ENCODE data around the gene MGMT.

The MGMT gene

DNA sequence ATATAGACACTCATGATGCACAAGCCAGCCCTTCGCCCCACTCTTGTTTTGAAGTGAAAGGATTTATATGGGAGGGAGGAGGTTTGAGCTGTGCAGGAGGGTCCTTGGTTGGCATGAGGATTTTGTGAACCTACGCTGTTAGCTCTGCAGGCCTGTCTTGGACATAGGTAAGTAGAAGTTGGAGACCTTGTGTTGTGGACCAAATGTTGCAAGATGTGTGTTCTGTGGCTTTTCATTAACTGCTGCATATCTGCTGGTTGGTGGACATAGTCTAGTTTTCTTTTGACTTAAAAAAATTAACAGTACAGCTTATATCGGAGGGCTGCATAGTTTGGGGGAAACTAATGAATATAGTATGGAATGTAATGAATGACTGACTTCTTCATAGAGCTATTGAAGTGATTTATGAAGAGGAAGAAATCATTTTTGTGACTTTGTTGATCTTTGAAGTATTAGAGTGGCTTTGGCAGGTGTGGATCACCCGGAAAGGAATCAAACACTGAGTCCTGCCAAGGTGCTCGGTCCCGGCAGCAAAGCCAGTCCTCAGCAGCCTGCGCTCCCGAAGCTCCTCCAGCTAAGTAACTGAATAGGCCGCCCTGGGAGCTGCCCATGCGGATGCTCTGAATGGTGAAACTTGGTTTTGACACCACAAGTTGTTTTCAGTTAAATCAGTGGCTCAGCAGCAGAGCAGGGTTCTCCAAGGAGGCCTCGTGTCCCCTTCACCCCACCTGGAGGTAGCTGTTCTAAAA lies 3.2 kb downstream of the MGMT start:
- Histone ChIP-seq H3K4me3 (ENCODE audit: low read depth, low read length) (no peak overlapping the region), H3K27ac (ENCODE audit: low read depth, low read length) (no peak overlapping the region), H3K36me3 (ENCODE audit: insufficient read depth, low read length) (0 out of 2 replicates have a peak, but pooled peaks cover 3% of the 10 kb centered on the region), H3K79me2 (ENCODE audit: control insufficient read depth, insufficient read depth, low read length, unreplicated experiment) (peaks cover 5% of the 10 kb centered on the region), H3K4me1 (ENCODE audit: control insufficient read depth, insufficient read depth, low read length, unreplicated experiment) (peaks cover 6% of the 10 kb centered on the region), H3K27me3 (ENCODE audit: insufficient read depth, low read length) (no peaks in the 10 kb centered on the region), H2AFZ (ENCODE audit: low read length, unreplicated experiment) (no peak overlapping the region)

DNA sequence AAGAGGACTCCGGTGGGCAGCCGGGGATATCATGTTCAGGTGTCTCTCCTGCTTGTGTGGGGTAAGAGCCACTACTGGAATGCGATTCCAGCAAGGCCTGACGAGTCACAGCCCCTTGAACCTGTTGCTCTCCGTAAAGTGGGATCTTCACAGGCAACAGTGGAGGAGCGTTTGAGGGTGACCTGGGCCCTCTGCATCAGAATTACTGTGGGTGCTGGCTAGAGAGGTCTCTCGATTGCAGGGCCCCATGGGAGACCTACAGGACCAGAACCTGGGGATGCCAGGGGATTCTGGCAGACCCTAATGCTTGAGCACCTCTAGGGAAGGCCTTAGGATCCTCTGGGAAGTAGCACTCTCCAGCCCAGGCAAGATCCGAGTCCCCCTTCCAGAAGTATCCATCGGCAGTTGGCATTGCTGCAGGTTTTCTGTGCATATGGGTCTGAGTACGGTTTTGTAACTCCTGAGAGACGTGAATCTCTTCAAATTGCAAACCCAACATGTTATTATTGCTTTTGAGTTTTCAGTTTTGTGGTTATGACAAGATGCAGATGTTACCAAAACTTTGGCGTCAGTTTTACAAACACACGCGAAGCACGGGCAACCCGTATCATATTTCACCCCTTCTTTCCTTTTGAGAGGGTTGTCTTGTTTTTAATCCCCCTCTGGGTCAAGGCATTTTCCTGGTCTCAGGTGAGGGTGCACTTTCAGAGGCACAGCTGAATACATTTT lies 4.6 kb downstream of the MGMT start:
- Histone ChIP-seq H3K79me2 (ENCODE audit: control insufficient read depth, insufficient read depth, low read length, unreplicated experiment) (peaks cover 5% of the 10 kb centered on the region), H2AFZ (ENCODE audit: low read length, unreplicated experiment) (no peak overlapping the region), H3K4me3 (ENCODE audit: low read depth, low read length) (no peak overlapping the region), H3K27ac (ENCODE audit: low read depth, low read length) (no peak overlapping the region), H3K27me3 (ENCODE audit: insufficient read depth, low read length) (no peaks in the 10 kb centered on the region), H3K4me1 (ENCODE audit: control insufficient read depth, insufficient read depth, low read length, unreplicated experiment) (peaks cover 6% of the 10 kb centered on the region), H3K36me3 (ENCODE audit: insufficient read depth, low read length) (0 out of 2 replicates have a peak, but pooled peaks cover 3% of the 10 kb centered on the region)

DNA sequence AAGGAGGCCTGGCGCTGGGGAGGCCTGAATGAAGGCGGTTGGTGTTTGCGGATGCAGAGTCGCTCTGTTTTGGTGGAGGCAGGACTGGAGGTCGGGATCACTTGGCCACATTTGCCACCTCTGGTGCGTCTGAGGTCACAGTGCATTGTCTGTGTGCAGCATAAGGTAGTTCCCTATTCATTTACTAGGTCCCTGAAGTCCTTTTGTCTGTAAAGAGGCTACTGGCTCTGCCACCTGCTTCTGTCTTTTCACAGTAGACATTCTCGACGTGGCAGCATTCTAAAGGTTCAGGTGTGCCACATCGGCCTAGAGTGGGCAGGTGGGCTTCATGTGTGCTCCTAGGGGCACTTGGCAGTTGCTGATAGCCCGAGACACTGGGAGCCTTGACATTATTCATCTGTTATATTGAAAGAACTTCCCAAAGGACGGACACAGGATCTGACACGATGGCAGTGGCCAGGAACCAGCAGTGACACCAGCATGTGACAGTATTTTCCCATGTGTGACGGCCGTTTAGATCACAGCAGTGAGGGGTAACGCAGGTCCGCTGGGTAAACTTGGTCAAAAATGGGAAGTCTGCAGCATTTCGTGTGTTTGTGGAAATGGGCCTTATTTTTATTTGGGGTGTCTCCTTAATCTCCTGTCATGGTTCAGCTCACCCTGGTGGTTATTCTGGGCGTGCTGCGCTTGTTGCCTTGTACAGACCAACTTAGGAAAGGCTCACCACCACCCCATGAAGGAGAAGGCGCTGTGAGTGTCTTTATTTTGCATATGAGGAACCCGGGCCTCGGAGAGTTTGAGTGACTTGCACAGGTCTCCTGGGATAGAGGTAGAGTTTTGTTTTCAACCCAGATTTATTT lies 5.9 kb downstream of the MGMT start:
- no peak overlapping the region for H2AFZ ChIP-seq (ENCODE audit: low read length, unreplicated experiment)
- no peak overlapping the region for H3K27ac ChIP-seq (ENCODE audit: low read depth, low read length)
- H3K79me2 ChIP-seq (ENCODE audit: control insufficient read depth, insufficient read depth, low read length, unreplicated experiment): no peaks in the 10 kb centered on the region
- H3K4me1 ChIP-seq (ENCODE audit: control insufficient read depth, insufficient read depth, low read length, unreplicated experiment): peaks cover 3% of the 10 kb centered on the region
- H3K4me3 ChIP-seq (ENCODE audit: low read depth, low read length): no peak overlapping the region
- no peaks in the 10 kb centered on the region for H3K27me3 ChIP-seq (ENCODE audit: insufficient read depth, low read length)
- H3K36me3 ChIP-seq (ENCODE audit: insufficient read depth, low read length): peaks cover 3% of the 10 kb centered on the region; the same call in 1 of the 2 replicates

DNA sequence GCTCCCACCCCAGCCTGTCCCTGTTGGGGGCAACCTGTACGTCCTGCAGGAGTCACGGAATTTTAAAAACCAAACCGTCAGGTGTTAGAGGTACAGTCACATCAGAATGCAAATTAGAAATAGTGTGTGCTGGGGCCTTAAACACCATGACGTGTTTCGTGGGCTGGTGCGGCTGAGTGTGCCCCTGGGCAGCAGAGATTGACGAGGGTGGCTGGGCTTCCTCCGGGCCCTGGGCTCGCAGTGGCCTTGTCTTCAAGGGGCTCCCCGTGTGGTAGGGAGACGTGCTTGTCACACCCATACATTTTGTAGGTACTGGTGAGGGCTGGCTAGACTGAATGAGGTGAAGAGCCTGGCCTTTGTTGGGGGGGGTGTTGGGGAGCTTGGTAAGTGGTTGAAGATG lies 7.6 kb downstream of the MGMT start:
- no peak overlapping the region for H3K27ac ChIP-seq (ENCODE audit: low read depth, low read length)
- no peak overlapping the region for H3K4me3 ChIP-seq (ENCODE audit: low read depth, low read length)
- no peaks in the 10 kb centered on the region for H3K79me2 ChIP-seq (ENCODE audit: control insufficient read depth, insufficient read depth, low read length, unreplicated experiment)

DNA sequence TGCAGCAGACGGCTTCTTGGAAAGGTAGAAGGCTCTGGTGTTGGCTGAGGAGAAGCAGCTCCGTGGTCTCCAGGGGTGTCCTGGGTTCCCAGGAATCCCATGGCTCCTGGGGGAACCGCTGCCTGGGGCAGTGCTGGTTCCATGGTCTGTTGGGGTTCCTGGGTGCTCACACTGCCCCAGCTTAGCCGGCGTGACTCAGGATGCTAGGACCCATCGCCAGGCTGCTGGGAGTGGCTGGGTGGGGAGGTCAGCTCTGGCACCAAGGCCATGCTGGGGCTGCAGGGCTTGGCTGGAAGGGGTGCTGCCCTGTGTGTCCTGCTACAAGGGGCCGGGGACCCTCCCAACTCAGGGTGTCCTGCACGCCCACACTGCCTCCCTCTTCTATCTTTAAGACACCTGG lies 9.4 kb downstream of the MGMT start:
- H3K79me2 ChIP-seq (ENCODE audit: control insufficient read depth, insufficient read depth, low read length, unreplicated experiment): peaks cover 2% of the 10 kb centered on the region
- H3K4me1 ChIP-seq (ENCODE audit: control insufficient read depth, insufficient read depth, low read length, unreplicated experiment): no peaks in the 10 kb centered on the region
- H3K36me3 ChIP-seq (ENCODE audit: insufficient read depth, low read length): peaks cover 3% of the 10 kb centered on the region; the same call in 1 of the 2 replicates
- H3K27me3 ChIP-seq (ENCODE audit: insufficient read depth, low read length): no peaks in the 10 kb centered on the region
- no peak overlapping the region for H2AFZ ChIP-seq (ENCODE audit: low read length, unreplicated experiment)
- no peak overlapping the region for H3K27ac ChIP-seq (ENCODE audit: low read depth, low read length)
- no peak overlapping the region for H3K4me3 ChIP-seq (ENCODE audit: low read depth, low read length)

More for the DNA sequence above, 7.6 kb downstream of the MGMT start:
- Histone ChIP-seq H3K36me3 (ENCODE audit: insufficient read depth, low read length) (peaks cover 3% of the 10 kb centered on the region; the same call in 1 of the 2 replicates), H3K27me3 (ENCODE audit: insufficient read depth, low read length) (no peaks in the 10 kb centered on the region), H3K4me1 (ENCODE audit: control insufficient read depth, insufficient read depth, low read length, unreplicated experiment) (no peaks in the 10 kb centered on the region), H2AFZ (ENCODE audit: low read length, unreplicated experiment) (no peak overlapping the region)

DNA sequence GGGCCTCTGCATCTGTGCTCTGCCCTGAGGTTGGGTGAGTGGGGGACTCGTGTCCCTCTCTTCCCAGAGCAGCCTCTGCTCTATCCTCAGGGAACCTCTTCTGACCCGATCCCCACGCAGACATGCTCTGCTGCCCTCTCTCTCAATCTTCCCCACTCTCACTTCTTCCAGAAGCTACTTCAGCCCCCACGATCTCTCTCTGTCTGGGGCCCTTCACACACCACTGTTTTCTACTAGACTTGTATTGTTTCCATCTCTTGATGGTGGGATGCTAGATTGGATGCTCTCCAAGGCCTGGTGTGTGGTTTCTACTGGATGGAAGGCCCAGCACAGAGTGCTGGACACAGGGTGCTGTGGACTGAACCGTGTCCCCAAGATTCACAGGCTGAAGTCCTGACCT lies 10.0 kb downstream of the MGMT start:
- Histone ChIP-seq H3K4me1 (ENCODE audit: control insufficient read depth, insufficient read depth, low read length, unreplicated experiment) (no peaks in the 10 kb centered on the region), H3K4me3 (ENCODE audit: low read depth, low read length) (no peak overlapping the region), H3K36me3 (ENCODE audit: insufficient read depth, low read length) (no peaks in the 10 kb centered on the region; the same call in 1 of the 2 replicates), H3K27ac (ENCODE audit: low read depth, low read length) (no peak overlapping the region), H2AFZ (ENCODE audit: low read length, unreplicated experiment) (no peak overlapping the region), H3K27me3 (ENCODE audit: insufficient read depth, low read length) (no peaks in the 10 kb centered on the region), H3K79me2 (ENCODE audit: control insufficient read depth, insufficient read depth, low read length, unreplicated experiment) (peaks cover 2% of the 10 kb centered on the region)

DNA sequence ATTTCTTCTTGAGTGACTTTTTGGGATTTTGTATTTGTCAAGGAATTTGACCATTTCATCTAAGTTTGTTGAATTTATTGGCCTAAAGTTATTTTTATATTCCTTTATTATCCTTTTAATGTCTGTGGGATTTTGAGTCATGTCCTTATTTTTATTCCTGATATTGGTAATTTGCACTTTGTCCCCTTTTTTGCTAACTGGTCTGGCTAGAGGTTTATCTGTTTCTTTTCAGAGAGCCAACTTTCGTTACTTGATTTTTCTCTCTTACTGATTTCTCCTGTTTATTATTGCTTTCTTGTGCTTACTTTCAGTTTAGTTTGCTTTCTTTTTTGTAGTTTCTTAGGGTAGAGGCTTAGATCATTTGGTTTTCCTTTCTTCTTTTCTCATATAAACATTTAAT lies 14.6 kb downstream of the MGMT start:
- Histone ChIP-seq H3K4me3 (ENCODE audit: low read depth, low read length) (no peak overlapping the region), H3K79me2 (ENCODE audit: control insufficient read depth, insufficient read depth, low read length, unreplicated experiment) (peaks cover 13% of the 10 kb centered on the region), H3K27ac (ENCODE audit: low read depth, low read length) (no peak overlapping the region), H3K27me3 (ENCODE audit: insufficient read depth, low read length) (no peaks in the 10 kb centered on the region), H2AFZ (ENCODE audit: low read length, unreplicated experiment) (no peak overlapping the region), H3K36me3 (ENCODE audit: insufficient read depth, low read length) (no peaks in the 10 kb centered on the region; the same call in 1 of the 2 replicates), H3K4me1 (ENCODE audit: control insufficient read depth, insufficient read depth, low read length, unreplicated experiment) (no peaks in the 10 kb centered on the region)

DNA sequence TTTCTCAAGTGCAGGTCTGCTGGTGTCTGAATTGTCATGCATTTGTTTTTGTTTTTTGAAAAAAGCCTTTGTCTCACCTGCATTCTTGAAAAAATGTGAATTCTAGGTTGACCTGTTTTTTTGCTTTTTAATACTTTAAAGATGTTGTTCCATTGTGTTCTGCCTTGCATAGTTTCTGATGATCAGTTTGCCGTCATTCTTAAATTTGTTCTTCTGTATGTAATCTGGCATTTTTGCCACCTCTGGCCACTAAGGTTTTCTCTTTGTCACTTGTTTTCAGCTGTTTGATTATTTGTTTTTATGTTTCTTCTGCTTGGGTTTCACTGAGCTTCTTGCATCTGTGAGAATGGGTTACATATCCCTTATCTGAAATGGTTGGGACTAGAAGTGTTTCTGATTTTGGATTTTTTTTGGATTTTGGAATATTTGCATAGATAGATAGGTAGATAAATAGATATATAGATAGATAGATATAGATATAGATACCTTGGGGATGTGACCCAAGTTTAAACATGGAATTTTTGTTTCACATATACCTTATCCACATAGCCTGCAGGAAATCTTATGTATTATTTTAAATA lies 16.5 kb downstream of the MGMT start:
- Histone ChIP-seq H3K4me3 (ENCODE audit: low read depth, low read length) (no peak overlapping the region), H3K36me3 (ENCODE audit: insufficient read depth, low read length) (no peaks in the 10 kb centered on the region), H3K27me3 (ENCODE audit: insufficient read depth, low read length) (no peaks in the 10 kb centered on the region), H3K27ac (ENCODE audit: low read depth, low read length) (no peak overlapping the region), H3K79me2 (ENCODE audit: control insufficient read depth, insufficient read depth, low read length, unreplicated experiment) (peaks cover 13% of the 10 kb centered on the region), H3K4me1 (ENCODE audit: control insufficient read depth, insufficient read depth, low read length, unreplicated experiment) (no peaks in the 10 kb centered on the region), H2AFZ (ENCODE audit: low read length, unreplicated experiment) (no peak overlapping the region)

DNA sequence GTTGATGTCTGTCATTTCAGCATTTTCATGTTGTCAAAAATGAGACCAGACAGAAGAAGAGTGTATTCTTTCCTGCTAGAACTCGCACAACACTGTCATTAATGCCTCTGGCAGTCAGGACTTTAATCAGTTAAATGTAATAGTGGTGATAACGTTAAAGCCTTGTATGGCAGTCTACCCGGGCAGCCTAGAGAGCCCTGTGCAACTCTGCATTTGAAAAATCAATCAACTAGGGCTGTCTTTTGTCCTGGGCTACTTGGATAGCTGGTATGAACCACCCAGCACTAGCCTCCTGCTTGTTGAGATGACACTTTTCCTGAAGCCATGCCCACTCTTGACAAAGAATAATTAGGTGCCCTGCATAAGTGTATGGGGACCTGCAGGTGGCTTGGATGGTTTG lies 19.8 kb downstream of the MGMT start:
- Histone ChIP-seq H3K36me3 (ENCODE audit: insufficient read depth, low read length) (no peaks in the 10 kb centered on the region), H3K4me1 (ENCODE audit: control insufficient read depth, insufficient read depth, low read length, unreplicated experiment) (no peaks in the 10 kb centered on the region), H3K27me3 (ENCODE audit: insufficient read depth, low read length) (no peaks in the 10 kb centered on the region), H2AFZ (ENCODE audit: low read length, unreplicated experiment) (no peak overlapping the region), H3K27ac (ENCODE audit: low read depth, low read length) (no peak overlapping the region), H3K79me2 (ENCODE audit: control insufficient read depth, insufficient read depth, low read length, unreplicated experiment) (peaks cover 17% of the 10 kb centered on the region), H3K4me3 (ENCODE audit: low read depth, low read length) (no peak overlapping the region)

DNA sequence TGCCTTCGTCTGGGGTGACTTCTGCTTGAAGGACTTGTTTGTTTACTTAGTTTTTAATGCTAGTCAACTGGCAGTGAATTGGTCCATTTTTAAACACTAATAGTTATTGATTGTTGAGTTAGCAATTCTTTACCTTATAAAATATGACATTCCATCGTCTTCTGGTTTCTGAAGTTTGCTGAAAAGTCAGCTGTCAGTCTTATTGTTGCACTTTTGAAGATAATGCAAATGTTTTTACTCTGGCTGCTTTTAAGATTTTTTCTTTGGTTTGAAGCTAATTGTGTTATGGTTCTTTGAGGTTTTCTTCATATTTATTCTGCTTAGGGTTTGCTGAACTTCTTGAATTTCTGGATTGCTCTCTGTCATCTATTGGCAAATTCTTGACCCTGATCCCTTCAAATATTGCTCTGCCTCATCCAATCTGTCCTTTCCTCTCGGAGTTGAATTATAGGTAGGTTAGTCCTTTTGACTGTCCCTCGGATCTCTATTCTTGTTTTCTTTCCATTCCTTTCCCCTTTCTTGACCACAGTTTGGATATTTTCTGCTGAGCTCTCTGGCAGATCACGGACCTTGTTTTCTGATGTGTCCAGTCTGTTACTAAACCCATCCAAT lies 24.2 kb downstream of the MGMT start:
- Histone ChIP-seq H3K4me1 (ENCODE audit: control insufficient read depth, insufficient read depth, low read length, unreplicated experiment) (no peaks in the 10 kb centered on the region), H2AFZ (ENCODE audit: low read length, unreplicated experiment) (no peak overlapping the region), H3K4me3 (ENCODE audit: low read depth, low read length) (no peak overlapping the region), H3K36me3 (ENCODE audit: insufficient read depth, low read length) (no peaks in the 10 kb centered on the region), H3K27ac (ENCODE audit: low read depth, low read length) (no peak overlapping the region), H3K27me3 (ENCODE audit: insufficient read depth, low read length) (no peaks in the 10 kb centered on the region), H3K79me2 (ENCODE audit: control insufficient read depth, insufficient read depth, low read length, unreplicated experiment) (peaks cover 10% of the 10 kb centered on the region)

Measured in ACC112 (cell line).